ENCODE measurements around the gene SLC30A9.

GRCh38 chr4:42083816-42084215 lies 93.5 kb downstream of the SLC30A9 start:
- TF ChIP-seq CTCF (IDR thresholded peaks at IDR 0.05) (no peak), POLR2A (IDR thresholded peaks at IDR 0.05) (no peak)
